ENCODE measurements around the gene SAA1.

DNA sequence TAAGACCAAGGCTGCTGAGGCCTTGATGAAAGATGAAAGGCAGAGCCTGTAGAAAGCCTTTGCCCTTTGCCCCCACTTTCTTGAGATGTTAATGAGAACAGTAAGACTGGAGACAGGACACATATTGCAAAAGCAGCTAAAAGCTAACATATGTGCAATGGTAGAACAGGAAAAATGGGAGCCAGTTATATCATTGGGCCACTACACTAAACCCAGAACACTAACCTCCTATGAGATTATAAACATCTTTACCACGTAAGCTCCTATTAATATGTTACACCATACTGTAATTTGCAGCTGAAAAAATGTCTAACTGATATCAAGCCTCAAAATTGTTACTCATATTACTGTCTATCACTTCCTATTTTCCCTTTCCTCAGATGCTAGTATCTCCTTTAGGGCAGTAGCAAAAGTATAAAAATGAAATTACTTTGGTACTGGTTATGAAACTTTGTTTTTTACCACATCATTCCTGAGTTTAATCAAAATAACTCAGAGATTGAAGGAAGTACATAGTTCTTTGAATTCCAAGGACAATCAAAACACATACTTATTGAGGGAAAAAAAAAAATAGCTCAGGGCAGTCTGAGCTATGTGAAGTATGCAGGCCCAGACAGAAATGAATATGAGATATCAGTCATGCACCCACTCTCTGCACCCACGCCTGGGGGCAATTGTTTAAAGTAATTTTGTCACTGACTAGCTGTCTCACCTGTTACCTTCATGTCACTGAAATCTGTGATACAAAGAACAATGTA is 46.8 kb downstream of the SAA1 start:
- no peak for TF ChIP-seq CTCF (IDR thresholded peaks at IDR 0.05; ENCODE audit: extremely low read depth in 1 of 2, insufficient read depth in 1 of 2, low read depth in 1 of 2, low read length in 2 of 2)
- no peak for TF ChIP-seq POLR2AphosphoS5 (IDR thresholded peaks at IDR 0.05; ENCODE audit: insufficient read depth, low read depth, low read length)
- TF ChIP-seq POLR2A (IDR thresholded peaks at IDR 0.05; ENCODE audit: low read depth, low read length), result no peak
- no peak for TF ChIP-seq EZH2 (IDR thresholded peaks at IDR 0.05; ENCODE audit: borderline replicate concordance, low read depth, low read length, severe bottlenecking)
- no peak for TF ChIP-seq MYC (IDR thresholded peaks at IDR 0.05; ENCODE audit: low read depth, low read length)
- no peak for TF ChIP-seq JUN (IDR thresholded peaks at IDR 0.05; ENCODE audit: borderline replicate concordance, insufficient read depth, insufficient read length, low read depth)
- TF ChIP-seq, protein P1, sequence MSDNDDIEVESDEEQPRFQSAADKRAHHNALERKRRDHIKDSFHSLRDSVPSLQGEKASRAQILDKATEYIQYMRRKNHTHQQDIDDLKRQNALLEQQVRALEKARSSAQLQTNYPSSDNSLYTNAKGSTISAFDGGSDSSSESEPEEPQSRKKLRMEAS (IDR thresholded peaks at IDR 0.05; ENCODE audit: insufficient read depth, insufficient read length), result no peak
